GM21717 (cell line): Measurements from ENCODE around the gene ZDHHC7.

Source experiments
- ATAC-seq: cut with Tn5 transposase; IDR thresholded peaks from one replicate; pipeline ENCODE4 v1.9.1; 2021; ENCODE audit warnings: mild to moderate bottlenecking, moderate library complexity; ENCODE audit not compliant: unreplicated experiment

ZDHHC7 gene

DNA sequence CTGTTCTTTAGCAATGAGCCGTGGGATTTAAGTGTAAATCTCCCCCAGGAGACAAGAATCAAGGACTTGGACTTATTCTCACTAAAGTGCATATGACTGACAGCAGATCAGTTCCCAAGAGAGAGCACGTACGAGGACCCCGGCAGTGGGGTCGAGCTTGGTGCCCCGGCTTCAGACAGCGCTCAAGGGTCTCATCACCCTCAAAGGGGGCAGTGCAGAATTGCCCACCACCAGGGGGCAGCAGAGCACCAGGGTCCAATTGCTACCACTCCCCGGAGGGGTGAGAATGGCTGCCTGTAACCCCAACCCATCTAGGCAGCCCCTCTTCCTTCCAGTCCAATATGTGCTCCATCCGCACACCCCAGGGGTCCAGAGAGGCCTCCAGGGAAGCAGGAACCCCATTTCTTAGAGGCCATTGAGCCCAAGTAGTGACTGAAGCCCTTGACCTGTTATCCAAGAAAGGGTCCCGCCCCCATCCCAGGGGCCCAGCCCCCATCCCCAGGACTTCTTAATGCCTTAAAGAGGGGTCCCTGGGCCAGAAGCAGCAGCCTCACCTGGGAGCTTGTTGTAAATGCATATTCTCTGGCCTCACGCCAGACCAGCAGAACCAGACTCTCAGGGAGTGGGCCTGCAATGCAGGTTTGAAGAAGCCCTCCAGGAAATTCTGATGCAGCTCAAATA is 86.1 kb downstream of the ZDHHC7 start:
- no peak for ATAC-seq

DNA sequence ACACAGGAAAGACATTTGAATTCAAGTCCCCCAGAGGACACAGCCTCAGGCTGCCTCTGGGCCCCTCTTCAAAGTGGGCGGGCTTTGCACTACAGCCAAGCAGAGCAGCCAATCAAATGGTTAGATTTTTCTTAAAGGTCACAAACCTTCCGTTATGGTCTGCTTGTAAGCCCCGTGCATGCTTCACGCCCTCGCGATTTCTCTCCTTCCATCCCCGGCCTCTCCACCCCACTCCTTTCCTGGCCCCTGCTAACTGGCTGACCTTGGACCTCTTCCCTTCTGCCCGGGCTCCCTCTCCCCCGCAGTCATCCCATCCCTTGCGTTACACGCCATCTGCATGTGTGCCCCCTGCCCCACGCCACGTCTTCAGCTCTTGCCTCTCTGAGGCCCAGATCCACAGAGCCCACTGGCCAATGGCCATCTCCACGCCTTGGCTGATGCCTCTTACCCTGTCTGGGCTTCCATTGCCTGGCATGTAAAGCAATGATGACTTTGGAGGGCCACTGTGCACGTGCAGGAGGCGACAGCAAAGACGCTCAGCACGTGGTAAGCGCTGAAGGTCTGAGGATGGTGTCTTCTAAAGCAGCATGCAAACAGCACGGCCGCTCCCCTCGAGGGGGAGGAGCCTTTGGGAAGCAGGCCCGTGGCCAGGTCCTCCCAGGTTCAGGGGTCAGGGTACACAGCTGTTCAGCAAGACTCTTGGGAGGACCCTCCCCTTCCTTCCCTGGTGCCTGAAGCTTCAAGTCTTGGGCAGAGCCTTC is 86.8 kb downstream of the ZDHHC7 start:
- ATAC-seq, result no peak
